HCT116 (cell line): Measurements from ENCODE around the gene TYK2.

ENCODE experiments used
- CEBPB ChIP-seq: IDR thresholded peaks from 2 replicates; pipeline ENCODE4 v1.6.1; 2012; ENCODE audit warnings: low read depth
- EGR1 ChIP-seq: IDR thresholded peaks from 2 replicates; pipeline ENCODE4 v1.6.1; 2012; ENCODE audit warnings: low read depth
- EZH2 ChIP-seq: fragments of 200-600 bp; sonication (generic); IDR thresholded peaks from 2 replicates; pipeline ENCODE4 v1.6.1; 2017; ENCODE audit warnings: antibody characterized with exemption, mixed run types
- EZH2phosphoT487 ChIP-seq: fragments of 200-600 bp; IDR thresholded peaks from 2 replicates; pipeline ENCODE4 v1.6.1; 2018; ENCODE audit warnings: antibody characterized with exemption, borderline replicate concordance
- FOSL1 ChIP-seq: IDR thresholded peaks from 2 replicates; pipeline ENCODE4 v1.6.1; 2012; ENCODE audit warnings: low read depth
- POLR2A ChIP-seq: IDR thresholded peaks from 2 replicates; pipeline ENCODE4 v1.7.0; 2011; ENCODE audit warnings: borderline replicate concordance; ENCODE audit not compliant: insufficient read depth, insufficient read length; ENCODE audit errors: extremely low read depth
- POLR2AphosphoS5 ChIP-seq: IDR thresholded peaks from 2 replicates; pipeline ENCODE4 v1.6.1; 2011; ENCODE audit warnings: mild to moderate bottlenecking, low read depth, low read length, moderate library complexity
- SRF ChIP-seq: IDR thresholded peaks from 2 replicates; pipeline ENCODE4 v1.6.1; 2012; ENCODE audit warnings: low read depth
- YY1 ChIP-seq: IDR thresholded peaks from 2 replicates; pipeline ENCODE4 v1.6.1; 2011; ENCODE audit warnings: low read length, low read depth, moderate library complexity, mild to moderate bottlenecking; ENCODE audit not compliant: insufficient replicate concordance; ENCODE audit errors: extremely low read depth
- TF ChIP-seq, protein P1 (sequence below), 3 experiments: fragments of 200-600 bp in 1 of 3; sonication (generic) in 1 of 3; IDR thresholded peaks in 2 of 3; conservative IDR thresholded peaks in 1 of 3; 2 replicates each; pipeline ENCODE4 v1.5.1; 2012 to 2017; ENCODE audit warnings: low read depth in 2 of 3, low read length in 2 of 3, antibody characterized with exemption in 1 of 3, borderline replicate concordance in 1 of 3, control low read depth in 1 of 3, mild to moderate bottlenecking in 1 of 3, mixed read lengths in 1 of 3, mixed run types in 1 of 3, moderate library complexity in 1 of 3; ENCODE audit not compliant: insufficient read depth in 1 of 3
- TF ChIP-seq, protein P2 (sequence below): IDR thresholded peaks from 2 replicates; pipeline ENCODE4 v1.6.1; 2012; ENCODE audit warnings: low read depth

DNA sequence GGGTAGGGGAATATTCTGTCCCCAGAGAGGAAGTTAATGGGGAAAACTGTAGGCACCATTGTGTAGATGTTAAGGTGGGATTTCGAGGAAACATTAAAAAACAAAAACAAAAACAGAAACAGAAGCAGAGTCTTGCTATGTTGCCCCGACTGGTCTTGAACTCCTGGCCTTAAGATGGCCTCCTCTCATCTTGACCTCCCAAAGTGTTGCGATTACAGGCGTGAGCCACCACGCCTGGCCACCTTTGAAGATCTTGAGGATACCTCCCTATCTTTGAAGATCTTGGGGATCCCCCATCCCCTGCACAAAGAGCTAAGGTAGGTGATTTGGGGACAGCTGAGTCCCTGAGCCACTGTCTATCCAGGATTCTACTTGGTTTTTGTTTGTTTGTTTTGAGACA, 40.4 kb downstream of the TYK2 start:
- no peak for TF ChIP-seq POLR2AphosphoS5
- TF ChIP-seq EGR1, result no peak
- TF ChIP-seq EZH2phosphoT487, result no peak
- TF ChIP-seq, protein P1, sequence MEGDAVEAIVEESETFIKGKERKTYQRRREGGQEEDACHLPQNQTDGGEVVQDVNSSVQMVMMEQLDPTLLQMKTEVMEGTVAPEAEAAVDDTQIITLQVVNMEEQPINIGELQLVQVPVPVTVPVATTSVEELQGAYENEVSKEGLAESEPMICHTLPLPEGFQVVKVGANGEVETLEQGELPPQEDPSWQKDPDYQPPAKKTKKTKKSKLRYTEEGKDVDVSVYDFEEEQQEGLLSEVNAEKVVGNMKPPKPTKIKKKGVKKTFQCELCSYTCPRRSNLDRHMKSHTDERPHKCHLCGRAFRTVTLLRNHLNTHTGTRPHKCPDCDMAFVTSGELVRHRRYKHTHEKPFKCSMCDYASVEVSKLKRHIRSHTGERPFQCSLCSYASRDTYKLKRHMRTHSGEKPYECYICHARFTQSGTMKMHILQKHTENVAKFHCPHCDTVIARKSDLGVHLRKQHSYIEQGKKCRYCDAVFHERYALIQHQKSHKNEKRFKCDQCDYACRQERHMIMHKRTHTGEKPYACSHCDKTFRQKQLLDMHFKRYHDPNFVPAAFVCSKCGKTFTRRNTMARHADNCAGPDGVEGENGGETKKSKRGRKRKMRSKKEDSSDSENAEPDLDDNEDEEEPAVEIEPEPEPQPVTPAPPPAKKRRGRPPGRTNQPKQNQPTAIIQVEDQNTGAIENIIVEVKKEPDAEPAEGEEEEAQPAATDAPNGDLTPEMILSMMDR (IDR thresholded peaks at IDR 0.05 in 2 of 3, conservative IDR thresholded peaks at IDR 0.05 in 1 of 3; ENCODE audit: borderline replicate concordance in 1 of 3, insufficient read depth in 1 of 3, low read depth in 2 of 3, low read length in 2 of 3), result no peak
- TF ChIP-seq, protein P2, sequence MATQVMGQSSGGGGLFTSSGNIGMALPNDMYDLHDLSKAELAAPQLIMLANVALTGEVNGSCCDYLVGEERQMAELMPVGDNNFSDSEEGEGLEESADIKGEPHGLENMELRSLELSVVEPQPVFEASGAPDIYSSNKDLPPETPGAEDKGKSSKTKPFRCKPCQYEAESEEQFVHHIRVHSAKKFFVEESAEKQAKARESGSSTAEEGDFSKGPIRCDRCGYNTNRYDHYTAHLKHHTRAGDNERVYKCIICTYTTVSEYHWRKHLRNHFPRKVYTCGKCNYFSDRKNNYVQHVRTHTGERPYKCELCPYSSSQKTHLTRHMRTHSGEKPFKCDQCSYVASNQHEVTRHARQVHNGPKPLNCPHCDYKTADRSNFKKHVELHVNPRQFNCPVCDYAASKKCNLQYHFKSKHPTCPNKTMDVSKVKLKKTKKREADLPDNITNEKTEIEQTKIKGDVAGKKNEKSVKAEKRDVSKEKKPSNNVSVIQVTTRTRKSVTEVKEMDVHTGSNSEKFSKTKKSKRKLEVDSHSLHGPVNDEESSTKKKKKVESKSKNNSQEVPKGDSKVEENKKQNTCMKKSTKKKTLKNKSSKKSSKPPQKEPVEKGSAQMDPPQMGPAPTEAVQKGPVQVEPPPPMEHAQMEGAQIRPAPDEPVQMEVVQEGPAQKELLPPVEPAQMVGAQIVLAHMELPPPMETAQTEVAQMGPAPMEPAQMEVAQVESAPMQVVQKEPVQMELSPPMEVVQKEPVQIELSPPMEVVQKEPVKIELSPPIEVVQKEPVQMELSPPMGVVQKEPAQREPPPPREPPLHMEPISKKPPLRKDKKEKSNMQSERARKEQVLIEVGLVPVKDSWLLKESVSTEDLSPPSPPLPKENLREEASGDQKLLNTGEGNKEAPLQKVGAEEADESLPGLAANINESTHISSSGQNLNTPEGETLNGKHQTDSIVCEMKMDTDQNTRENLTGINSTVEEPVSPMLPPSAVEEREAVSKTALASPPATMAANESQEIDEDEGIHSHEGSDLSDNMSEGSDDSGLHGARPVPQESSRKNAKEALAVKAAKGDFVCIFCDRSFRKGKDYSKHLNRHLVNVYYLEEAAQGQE, result no peak
- TF ChIP-seq SRF, result no peak
- no peak for TF ChIP-seq CEBPB
- TF ChIP-seq EZH2, result no peak
- TF ChIP-seq FOSL1, result no peak
- TF ChIP-seq YY1, result no peak
- no peak for TF ChIP-seq POLR2A
